Renal cortex interstitium (tissue), 11 donors: ENCODE results near the gene PDE3A. TPM values are rescaled to one million over a fixed set of nuclear protein-coding genes. Genes with fewer than 3 reads are reported as not detected.
"Not testable (repeated sequence)": the region's sequence is repeated elsewhere in the genome, so short reads cannot be mapped to it uniquely, and the experiment has no call there.

Experiments
- DNase-seq, 11 donors: peaks; one replicate each; pipeline ENCODE4 v3.0.0-alpha.2; 2013; ENCODE audit warnings: low read depth in 9 of 11, low spot score in 4 of 11; ENCODE audit errors: extremely low read depth in 1 of 11
- polyA plus RNA-seq, 3 donors: library from polyadenylated mRNA; unstranded; fragments of 120-200 nt; gene quantifications; one replicate each; pipeline ENCODE4 v1.2.1, GENCODE V29; 2013; ENCODE audit not compliant: insufficient read length in 3 of 3

The PDE3A gene
- polyA plus RNA-seq, 3 donors, result 24.5 to 28.8 (median 24.9) TPM

DNA sequence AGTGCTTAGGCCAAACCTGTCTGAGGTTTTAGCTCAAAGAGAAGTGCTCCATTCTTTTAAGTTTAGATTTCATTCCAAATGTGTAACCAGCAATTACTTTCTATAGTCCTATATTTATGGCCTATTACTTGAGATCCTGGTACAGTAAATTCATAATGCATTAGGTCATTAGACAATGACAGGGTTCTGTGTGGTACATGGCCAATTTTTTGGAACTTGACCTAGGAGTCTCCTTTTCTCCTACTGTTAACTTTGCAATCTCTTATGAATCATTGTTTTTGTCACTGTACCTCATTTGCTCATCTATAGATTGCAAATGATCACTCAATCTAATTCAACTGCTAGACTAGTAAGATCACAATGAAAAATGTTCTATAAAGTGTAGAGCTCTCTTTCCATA is 136.7 kb downstream of the PDE3A start:
- no peak for DNase-seq

DNA sequence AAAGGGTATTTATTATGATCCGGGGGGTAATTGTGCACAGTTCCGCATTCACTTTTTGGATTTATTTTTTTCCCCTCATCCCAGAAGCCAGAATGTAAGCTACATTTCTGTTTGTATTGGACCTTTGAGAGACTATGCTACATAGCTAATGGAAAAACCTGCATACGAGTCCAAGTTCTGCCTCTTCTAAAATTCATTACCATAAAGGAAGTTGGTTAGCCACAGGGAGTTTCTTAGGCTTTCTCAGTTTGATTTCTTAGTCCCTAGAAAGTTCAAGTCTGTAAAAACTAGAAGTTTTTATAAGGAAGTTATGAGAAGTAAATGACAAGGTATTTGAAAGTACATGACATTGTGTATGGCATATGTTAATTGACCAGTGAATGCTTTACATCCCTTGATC is 138.7 kb downstream of the PDE3A start:
- no peak for DNase-seq

DNA sequence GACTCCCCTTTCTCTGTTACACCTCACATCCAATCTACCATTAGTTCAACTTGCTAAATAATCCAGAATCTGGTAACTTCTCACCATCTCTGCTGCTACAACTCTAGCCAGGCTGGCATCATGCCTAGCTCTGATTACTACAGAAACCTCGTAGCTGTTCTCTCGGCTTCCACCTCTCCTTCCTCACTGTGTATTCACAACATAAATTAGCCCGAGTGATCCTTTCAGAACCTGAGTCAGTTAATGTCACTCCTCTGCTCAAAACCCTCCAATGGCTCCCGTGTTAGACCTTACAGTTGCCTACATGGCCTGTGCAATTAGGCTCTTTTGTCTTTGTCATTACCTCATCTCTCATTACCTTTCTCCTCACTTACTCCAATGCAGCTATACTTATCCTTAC is 139.4 kb downstream of the PDE3A start:
- no peak for DNase-seq

DNA sequence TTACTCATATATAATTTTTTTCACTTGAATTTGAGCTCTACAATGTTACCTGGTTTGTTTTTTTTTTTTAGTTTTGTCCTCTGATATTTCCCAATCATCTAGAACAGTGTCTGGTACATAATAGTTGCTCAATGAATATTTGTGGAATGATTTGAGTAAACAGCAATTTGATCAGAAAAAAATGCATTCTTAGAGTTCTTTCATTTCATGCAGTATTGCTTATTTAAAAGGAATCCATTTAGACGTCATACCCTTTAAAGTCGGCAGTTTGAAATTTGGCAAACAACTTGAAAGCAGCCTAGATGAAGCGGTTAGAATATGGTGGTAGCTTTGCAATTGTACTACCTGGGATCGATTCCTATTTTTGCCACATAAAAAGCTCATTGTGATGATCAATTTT is 140.0 kb downstream of the PDE3A start:
- DNase-seq, result no peak

DNA sequence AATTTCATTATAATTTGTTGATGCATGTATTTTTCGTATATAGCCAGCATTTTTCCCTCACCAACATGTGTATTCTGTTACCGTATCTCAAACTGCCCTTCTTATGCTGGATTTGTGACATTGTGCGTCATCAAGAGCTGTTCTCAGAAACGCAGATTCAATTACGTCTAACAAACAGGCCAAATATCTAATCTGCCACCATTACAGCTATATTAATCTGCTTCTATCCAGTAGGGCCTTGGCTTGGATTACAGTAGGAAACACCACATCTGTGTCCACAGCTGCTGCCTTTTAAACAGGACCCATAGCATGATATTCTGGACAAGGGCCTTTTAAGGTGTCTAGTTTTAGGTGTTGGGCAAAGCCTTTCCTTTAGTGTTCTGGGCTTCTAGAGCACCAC is 140.6 kb downstream of the PDE3A start:
- no peak for DNase-seq

DNA sequence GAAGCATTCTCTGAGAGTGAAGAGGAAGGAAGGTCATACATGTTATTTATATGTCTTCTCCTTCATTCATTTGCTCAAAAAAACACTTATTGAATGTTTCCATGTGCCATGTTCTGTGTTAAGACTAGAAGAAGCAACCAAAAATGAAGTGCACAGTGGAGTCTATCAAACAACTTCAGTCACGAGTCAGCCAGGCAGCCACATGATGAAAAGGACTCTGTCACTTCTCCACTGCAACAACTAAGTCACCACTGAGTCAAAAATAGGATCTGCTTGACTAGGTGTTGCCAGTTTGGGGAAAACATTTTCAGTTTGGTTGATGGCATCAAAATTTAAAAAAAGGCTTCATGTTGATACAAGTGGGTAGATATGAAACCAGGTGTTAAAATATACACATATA is 142.5 kb downstream of the PDE3A start:
- DNase-seq, result no peak

DNA sequence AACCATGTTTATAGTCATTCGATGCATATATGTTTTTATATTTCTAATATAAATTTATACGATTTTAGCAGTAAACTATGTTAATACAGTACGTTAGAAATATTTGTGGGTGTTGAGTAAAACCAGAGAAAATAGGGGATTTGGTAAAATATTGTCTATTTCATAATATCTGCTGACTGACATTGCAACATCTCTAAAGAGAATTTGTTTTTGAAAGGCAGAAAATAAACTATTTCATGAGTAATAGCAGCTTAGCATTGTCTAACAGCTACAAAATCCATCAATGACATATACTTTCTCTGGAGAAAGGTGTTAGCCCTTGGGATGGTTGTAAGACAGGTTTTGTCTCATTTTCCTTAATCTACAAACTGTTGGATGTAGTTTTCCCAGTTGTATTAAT is 144.9 kb downstream of the PDE3A start:
- no peak for DNase-seq

DNA sequence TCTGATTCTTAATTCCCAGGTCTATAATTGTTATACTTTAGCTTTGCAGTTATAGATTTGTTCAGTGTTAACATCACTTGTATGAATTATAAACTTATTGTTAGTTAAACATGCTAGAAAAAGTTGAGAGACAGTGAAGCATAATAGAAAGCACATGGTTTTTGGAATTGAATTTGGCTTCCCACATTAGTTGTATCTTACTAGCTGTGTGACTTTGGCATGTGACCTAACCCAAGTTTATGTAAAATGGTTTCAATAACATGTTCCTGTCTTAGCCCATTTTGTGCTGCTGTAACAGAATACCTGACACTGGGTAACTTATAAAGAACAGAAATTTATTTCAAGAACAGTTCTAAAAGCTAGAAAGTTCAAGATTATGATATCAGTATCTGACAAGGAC is 146.3 kb downstream of the PDE3A start:
- DNase-seq, result no peak

DNA sequence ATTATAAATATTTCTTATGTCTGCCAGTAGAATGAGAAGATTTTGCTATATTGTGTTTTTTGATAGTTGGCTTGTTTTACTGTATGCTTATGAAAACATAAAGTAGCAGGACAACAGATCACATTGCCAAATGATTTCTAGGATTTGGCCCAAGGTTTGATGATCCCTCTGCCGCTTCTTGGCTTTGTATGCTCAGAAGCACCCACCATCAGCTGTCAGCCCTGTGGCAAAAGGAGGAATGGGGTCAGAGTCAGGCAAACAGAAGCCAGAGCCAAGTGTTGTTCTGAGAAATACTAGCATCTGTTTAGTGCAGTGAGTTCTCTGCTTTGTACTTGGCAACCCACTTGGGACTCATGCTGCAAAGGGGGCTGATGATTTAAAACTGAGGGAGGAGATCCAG is 152.2 kb downstream of the PDE3A start:
- DNase-seq, result peak in 2 of 11 donors; percentile 8 to 11

DNA sequence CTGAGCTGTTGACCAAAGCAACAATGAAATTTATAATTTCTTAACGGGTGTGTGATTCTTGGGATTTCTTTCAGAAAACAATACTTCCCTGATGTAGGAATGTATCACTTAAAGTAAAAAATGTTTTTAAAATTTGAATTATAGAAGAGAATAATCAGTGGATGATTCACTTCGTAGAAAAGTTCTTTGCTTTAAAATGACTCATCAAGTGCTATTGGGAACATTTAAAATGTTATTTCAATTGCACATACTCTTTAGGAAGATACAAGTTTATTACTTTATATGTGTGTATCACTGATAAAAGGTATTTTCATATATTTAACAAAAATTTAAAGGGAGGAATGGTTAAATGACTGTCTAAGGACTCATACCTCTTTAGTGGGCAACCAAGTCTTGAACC is 155.3 kb downstream of the PDE3A start:
- no peak for DNase-seq

DNA sequence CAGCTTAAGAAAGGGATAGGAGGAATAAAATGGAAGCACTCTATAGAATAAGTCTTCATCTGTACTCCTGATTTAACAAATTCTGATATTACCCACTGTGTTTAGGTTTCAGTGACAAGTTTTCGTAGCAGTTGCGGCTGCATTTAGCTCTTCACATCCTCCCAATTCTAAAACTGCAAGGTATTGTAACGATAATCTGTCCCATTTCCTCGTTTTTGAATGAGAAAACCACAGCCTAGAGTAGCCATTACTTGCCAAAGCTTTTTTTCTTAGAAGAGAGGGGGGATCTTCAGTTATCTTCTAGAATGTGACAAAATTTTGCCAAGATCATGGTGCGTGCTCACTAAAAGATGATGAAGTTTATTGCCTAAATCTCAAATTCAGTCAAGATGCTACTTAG is 155.8 kb downstream of the PDE3A start:
- DNase-seq, result no peak

DNA sequence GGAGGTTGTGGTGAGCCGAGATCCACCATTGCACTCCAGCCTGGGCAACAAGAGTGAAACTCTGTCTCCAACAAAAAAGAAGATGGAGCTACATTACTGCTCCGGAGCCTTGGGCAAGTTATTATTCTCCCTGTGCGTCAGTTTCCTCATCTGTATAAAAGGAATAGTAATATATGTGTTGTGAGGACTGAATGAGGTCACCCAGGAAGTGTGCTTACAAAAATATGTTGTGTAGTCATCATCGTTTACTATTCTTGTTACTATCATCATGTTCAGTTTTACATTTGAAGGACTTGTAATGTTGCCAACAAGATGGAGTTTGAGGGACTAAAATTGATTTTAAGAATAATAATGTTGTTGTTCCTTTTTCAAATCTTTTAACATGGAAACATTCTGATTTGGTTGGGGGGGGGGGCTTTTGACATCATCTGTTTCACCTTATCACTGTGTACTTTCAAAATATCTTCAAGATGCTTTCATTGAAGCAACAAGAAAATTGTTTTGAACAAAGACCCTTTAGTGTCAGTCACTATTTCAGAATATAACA is 156.8 kb downstream of the PDE3A start:
- DNase-seq, result no peak

DNA sequence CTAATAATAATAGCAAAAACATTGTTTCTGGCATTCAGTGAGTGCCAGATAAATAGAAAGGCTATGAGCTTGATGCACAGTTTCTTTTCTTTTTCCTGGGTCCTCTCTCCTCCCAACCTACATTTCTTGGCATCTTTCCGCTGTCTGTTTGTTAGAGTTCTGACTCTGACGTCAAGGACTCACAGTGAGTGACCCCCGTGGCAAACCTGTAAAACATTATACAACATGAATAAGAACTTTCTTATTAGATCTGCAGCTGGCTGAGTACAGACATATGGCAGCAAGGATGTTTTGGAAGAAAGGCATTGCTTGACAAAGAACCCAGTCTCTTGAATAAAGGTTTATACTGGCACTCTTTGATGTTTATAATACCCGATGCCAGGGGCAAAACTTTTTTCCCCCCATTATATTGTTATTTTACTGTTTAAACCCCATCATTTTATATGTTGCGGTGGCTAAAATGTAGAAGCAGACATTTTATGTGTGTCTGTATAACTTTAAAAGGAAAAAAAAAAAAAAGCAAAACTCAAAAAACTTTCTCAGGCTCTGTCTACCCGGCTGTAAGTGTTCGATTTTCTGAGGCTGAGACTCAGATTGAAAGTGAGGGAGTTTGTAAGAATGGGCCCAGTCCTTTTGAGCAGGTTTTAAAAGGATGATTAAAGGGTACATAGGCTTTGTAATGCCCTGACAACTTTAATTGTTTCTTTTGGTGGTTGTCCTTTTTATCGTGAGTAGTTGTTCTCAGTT is 159.3 kb downstream of the PDE3A start:
- peak in 4 of 11 donors; percentile 15 to 49 (median 30) for DNase-seq

DNA sequence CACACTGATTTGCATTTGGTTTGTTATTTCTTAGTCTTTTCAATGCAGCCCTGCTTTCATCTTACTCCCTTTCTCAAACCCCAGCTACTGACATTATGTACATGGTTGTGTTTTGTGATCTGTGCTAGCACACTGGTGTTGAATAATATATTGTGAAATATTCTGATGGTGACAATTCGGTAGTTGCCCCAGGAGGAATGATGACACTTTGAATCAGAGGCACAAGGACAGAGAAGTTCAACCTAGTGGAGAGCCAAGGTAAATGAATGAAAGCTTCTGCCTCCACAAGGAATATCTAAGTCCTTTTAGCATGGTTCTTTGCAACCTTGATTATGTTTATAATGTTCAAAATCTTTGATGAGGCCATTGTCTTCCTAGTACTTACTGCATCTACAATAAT is 159.9 kb downstream of the PDE3A start:
- DNase-seq, result no peak

DNA sequence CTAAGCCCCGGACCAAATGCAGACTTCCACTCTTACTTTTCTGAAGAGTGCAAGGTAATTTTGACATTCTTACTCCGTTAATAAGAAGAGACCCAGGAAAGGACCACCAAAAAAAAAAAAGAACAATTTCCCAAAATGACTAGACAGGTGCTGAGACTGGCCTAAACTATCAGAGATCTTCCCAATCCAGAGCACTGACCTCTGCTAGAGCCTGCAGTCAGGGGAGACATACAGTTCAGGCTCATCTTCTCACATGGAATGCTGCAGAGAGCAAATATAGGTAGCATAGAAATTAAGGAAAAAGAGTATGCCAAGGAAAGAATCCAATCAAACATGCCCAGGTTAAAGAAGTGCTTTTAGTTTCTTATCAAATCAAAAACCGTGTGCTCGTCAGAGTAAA is 177.9 kb downstream of the PDE3A start:
- no peak for DNase-seq

DNA sequence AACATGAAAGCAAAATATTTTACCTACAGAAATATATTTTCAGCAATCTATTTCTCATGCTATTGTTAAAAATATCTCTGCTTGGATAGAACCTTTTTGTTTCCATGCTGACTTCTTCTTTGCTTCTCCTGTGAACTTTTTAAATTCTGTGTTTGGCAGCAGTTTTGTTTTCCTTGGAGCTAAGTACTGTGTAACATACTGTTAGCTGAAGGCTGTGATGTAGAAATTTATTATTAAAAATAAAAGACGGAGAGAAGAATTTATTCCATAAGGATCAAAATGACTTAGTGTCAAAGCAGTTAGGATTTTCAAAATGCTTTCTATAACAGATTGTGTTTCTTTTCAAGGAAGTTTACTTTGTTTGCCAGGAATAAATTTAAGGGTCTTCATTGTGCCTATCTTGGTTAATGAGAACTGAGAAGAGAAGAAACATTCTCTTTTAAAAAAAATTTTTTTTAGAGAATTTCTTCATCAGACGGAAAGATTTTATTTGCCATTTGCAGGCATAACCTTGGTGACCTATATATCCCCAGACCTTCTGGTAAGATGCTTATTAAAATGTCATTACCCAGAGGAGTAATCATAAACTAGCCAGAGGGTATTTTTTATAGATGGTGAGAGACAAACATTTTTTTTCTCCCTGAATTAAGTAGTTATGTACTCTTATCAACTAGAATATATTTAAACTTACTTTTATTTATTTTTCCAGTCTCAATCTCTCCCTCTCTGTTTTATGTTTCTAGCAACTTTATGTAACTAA is 179.7 kb downstream of the PDE3A start:
- DNase-seq, result peak in 8 of 11 donors; percentile 33 to 63 (median 54)

DNA sequence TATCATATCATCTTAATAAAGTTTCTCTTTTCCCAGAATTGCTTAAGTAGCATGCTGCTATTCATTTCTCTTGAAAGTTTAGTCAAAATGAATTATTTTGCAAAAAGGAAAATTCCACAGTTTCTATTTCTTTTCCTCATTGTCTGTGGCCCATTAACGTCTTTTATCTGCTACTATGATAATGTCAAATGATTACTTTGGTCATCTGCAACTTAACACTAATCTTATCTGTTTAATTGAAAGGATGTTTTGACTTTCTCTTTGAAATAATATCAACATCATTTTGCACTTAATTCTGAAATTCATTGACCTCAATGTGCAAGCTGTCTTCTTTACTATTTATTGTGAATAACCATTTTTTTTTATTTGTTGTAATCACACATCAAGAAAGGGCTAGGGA is 180.3 kb downstream of the PDE3A start:
- DNase-seq, result no peak

DNA sequence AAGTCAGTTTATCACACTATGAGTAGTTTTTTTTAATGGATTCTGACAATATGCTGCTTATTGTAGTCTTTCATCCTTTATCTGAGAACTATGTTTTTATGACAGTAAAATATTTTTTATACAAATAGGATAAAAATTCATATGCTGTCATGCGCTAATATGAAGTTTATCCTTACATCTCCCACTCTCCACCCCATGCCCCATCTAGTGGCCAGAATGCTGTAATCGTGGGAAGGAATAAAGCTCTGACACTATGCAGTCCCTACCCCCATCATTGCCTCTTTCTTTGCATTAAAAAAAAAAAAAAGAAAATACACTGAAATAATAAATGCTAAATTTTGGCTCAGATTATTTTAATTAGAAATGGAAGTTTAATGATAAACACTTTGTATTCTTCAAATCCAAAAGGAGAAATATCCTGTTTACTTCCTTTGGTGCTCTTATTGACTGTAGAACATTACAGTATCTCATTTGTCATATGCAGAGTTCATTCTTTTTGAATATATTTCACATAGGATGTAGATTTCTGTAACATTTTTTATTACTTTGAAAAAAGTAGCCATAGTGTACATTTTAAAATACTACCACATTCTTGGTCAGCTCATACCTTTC is 180.9 kb downstream of the PDE3A start:
- DNase-seq, result peak in 7 of 11 donors; percentile 18 to 41 (median 32)

DNA sequence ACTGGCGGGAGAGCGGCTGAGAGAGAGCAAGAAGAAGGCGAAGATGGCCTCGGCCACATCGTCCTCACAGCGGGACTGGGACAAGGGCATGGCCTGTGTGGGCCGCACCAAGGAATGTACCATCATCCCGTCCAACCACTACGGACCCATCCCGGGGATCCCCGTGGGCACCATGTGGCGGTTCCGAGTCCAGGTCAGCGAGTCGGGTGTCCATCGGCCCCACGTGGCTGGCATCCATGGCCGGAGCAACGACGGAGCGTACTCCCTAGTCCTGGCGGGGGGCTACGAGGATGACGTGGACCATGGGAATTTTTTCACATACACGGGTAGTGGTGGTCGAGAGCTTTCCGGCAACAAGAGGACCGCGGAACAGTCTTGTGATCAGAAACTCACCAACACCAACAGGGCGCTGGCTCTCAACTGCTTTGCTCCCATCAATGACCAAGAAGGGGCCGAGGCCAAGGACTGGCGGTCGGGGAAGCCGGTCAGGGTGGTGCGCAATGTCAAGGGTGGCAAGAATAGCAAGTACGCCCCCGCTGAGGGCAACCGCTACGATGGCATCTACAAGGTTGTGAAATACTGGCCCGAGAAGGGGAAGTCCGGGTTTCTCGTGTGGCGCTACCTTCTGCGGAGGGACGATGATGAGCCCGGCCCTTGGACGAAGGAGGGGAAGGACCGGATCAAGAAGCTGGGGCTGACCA is 183.6 kb downstream of the PDE3A start:
- DNase-seq, result not testable (repeated sequence)
